Right lobe of liver (tissue), 4 donors: ENCODE measurements around the gene PLPP7.
"Not testable (repeated sequence)": the region's sequence is repeated elsewhere in the genome, so short reads cannot be mapped to it uniquely, and the experiment has no call there.

Experiments
- POLR2A ChIP-seq: fragments of 450-650 bp; IDR thresholded peaks from one replicate; pipeline ENCODE4 v1.6.1; 2017; ENCODE audit warnings: antibody characterized with exemption, mild to moderate bottlenecking
- TF ChIP-seq, protein P1 (sequence below), 4 donors: fragments of 200-600 bp in 3 of 4; fragments of 450-650 bp in 1 of 4; IDR thresholded peaks; one replicate each; pipeline versions ENCODE4 v1.5.1 to v1.8.0; 2016 to 2022; ENCODE audit warnings: antibody characterized with exemption in 4 of 4, mild to moderate bottlenecking in 2 of 4
- donor health status: DM: no; HTN: no; CAD: no.
- donor health status: DM: no; HTN: no; CAD: no.
- donor health status: DM: no; HTN: yes; CAD: no.

DNA sequence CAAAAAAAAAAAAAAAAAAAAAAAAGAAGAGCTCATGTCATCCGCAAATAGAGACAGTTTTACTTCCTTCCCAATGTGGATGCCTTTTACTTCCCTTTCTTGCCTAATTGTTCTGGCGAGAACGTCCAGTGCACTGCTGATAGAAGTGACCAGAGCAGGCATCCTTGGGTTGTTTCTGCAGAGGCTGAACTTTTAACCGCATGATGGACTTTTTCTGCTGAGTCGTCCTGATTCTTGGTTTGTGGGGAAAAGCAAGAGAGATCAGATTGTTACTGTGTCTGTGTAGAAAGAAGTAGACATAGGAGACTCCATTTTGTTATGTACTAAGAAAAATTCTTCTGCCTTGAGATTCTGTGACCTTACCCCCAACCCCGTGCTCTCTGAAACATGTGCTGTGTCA, 67.0 kb downstream of the PLPP7 start:
- TF ChIP-seq POLR2A = not testable (repeated sequence)
- TF ChIP-seq, protein P1, sequence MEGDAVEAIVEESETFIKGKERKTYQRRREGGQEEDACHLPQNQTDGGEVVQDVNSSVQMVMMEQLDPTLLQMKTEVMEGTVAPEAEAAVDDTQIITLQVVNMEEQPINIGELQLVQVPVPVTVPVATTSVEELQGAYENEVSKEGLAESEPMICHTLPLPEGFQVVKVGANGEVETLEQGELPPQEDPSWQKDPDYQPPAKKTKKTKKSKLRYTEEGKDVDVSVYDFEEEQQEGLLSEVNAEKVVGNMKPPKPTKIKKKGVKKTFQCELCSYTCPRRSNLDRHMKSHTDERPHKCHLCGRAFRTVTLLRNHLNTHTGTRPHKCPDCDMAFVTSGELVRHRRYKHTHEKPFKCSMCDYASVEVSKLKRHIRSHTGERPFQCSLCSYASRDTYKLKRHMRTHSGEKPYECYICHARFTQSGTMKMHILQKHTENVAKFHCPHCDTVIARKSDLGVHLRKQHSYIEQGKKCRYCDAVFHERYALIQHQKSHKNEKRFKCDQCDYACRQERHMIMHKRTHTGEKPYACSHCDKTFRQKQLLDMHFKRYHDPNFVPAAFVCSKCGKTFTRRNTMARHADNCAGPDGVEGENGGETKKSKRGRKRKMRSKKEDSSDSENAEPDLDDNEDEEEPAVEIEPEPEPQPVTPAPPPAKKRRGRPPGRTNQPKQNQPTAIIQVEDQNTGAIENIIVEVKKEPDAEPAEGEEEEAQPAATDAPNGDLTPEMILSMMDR (IDR thresholded peaks at IDR 0.05) = not testable (repeated sequence)
